Astrocyte of the spinal cord (primary cell): ENCODE measurements around the gene CDK14.

Experiments used
- DNase-seq: peaks from one replicate; pipeline ENCODE4 v3.0.0; 2011; ENCODE audit warnings: low read depth, low spot score
- H3K4me3 ChIP-seq: 2 replicates; pipeline ENCODE4 v1.5.1; 2011; ENCODE audit warnings: low read depth, mild to moderate bottlenecking, low read length, moderate library complexity
- CTCF ChIP-seq: IDR thresholded peaks from 2 replicates; pipeline ENCODE4 v1.5.1; 2012; ENCODE audit warnings: low read depth, mild to moderate bottlenecking, low read length, inconsistent platforms
- in situ Hi-C: cut with HindIII; loops from 2 replicates; pipeline ENCODE4 v1.10.0; 2017; ENCODE audit warnings: low sequenced_read_pairs

The CDK14 gene

GRCh38 chr7:90568213-90568612 lies 27.9 kb upstream of the CDK14 start:
- peak; percentile 36 for DNase-seq
- in situ Hi-C loops = no loop called here
- TF ChIP-seq CTCF = no peak
- H3K4me3 ChIP-seq = no peak overlapping the region

- no peak overlapping the region for H3K4me3 ChIP-seq
- no peak for DNase-seq
- no peak for TF ChIP-seq CTCF
- in situ Hi-C loops = no loop called here
Measured at GRCh38 chr7:90569368-90569767, 26.8 kb upstream of the CDK14 start.

- no peak for TF ChIP-seq CTCF
- H3K4me3 ChIP-seq = no peak overlapping the region
- in situ Hi-C loops = no loop called here
- DNase-seq = no peak
Measured at GRCh38 chr7:90570373-90570959, 25.7 kb upstream of the CDK14 start.

GRCh38 chr7:90574146-90574819 lies 21.8 kb upstream of the CDK14 start:
- DNase-seq = no peak
- H3K4me3 ChIP-seq = no peak overlapping the region
- TF ChIP-seq CTCF = no peak
- in situ Hi-C loops = no loop called here

- in situ Hi-C loops = no loop called here
- TF ChIP-seq CTCF = no peak
- H3K4me3 ChIP-seq = no peak overlapping the region
- no peak for DNase-seq
Measured at GRCh38 chr7:90574820-90575187, 21.3 kb upstream of the CDK14 start.

- DNase-seq = peak; percentile 93
- in situ Hi-C loops = no loop called here
Measured at GRCh38 chr7:90579181-90579688, 16.9 kb upstream of the CDK14 start.

More at GRCh38 chr7:90579181-90579688, 16.9 kb upstream of the CDK14 start:
- peak; percentile 12 for TF ChIP-seq CTCF
- H3K4me3 ChIP-seq = no peak overlapping the region
